Midbrain (tissue), 1 donor: ENCODE data around the gene SKI.
A peak's percentile ranks its signal among the peaks of the same experiment; 100 is the strongest.

ENCODE experiments used
- DNase-seq: peaks from one replicate; lab custom pipeline; 2025; lab: John Stamatoyannopoulos, UW

SKI gene

DNA sequence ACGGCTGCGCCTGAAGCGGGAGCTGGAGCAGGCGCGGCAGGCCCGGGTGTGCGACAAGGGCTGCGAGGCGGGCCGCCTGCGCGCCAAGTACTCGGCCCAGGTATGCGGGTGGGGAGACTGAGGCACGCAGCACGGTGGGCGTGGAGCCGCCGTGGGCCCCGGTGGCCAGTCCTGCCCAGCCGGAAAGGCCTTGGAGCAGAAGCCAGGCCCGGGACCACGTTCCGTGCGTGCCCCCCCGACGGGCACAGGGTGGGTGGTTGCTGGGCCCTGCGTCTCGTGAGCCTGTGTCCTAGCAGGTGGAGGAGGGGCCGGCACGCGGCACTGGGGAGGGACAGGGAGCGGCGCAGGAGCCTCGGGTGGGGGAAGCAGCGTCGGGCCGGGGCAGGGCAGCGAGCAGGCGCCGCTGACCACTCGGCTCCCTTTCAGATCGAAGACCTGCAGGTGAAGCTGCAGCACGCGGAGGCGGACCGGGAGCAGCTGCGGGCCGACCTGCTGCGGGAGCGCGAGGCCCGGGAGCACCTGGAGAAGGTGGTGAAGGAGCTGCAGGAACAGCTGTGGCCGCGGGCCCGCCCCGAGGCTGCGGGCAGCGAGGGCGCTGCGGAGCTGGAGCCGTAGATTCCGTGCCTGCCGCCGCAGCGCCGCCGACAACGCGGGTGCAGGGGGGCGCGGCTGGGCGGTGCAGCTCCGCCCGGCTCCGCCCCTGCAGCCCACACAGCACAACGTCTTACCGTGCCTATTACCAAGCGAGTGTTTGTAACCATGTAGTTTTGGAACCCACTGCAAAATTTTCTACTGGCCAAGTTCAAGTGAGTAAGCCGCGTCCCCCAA, 78.2 kb downstream of the SKI start:
- DNase-seq: no peak

DNA sequence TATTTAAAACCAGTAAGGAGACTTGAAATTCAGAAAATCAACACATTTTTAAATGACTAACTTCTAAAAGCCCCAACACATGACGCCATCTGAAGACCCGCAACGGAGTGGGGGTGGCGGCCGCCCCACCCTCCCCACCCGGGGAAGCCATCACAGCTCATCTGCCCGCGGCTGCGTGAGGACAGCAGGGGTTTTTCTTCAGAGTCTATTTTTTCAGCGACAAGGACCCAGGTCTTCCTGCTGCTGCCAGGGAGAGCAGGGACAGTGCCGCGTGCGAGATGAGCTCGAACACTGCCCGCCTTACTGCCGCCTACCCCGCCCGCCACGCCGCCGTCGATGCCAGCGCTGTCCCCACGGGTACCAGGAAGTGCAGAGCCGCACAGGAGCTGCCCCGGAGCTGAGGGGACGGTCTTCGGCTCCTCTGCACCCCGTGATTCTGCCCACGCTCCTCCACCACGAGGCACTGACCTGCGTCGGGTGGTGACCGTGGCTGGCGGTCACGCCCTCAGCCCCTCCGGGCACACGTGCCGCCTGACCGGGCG, 79.0 kb downstream of the SKI start:
- no peak for DNase-seq

DNA sequence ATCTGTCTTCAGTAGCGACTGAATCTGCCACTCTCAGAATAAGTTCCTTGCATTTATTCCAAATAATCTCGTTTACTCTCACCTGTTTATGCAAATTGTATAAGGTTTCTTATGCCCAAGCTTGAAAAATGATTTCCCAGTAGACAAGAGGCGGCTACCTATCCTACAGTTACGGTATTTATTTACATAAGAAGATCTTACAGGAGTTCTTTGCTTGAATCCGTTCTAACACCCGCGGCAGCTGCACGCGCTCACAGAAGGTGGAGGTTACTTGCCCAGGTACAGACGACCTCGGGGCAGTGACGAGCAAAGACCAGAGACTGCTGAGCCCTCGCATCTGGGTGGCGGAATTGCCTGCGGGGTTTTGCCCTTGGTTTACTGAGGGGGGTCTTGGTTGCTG, 79.9 kb downstream of the SKI start:
- no peak for DNase-seq

DNA sequence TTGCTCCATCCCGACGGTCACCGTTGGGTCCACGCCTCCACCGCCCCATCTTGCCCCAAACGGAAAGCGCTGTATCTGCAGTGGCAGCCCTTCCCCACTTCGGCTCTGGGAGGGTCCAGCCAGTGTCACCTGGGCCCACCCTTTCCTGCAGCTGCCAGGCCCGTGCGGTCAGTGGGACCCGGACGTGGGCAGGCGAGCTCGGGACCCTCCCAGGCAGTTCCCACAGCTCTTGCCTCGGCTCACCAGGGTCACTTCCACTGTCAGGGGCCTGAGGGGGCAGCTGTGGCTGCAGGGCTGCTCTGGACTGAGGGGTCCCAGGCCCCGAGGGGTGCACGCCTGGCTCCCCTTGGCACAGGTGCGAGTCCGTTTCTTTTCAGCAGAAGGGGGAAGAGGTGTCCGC, 80.7 kb downstream of the SKI start:
- no peak for DNase-seq

DNA sequence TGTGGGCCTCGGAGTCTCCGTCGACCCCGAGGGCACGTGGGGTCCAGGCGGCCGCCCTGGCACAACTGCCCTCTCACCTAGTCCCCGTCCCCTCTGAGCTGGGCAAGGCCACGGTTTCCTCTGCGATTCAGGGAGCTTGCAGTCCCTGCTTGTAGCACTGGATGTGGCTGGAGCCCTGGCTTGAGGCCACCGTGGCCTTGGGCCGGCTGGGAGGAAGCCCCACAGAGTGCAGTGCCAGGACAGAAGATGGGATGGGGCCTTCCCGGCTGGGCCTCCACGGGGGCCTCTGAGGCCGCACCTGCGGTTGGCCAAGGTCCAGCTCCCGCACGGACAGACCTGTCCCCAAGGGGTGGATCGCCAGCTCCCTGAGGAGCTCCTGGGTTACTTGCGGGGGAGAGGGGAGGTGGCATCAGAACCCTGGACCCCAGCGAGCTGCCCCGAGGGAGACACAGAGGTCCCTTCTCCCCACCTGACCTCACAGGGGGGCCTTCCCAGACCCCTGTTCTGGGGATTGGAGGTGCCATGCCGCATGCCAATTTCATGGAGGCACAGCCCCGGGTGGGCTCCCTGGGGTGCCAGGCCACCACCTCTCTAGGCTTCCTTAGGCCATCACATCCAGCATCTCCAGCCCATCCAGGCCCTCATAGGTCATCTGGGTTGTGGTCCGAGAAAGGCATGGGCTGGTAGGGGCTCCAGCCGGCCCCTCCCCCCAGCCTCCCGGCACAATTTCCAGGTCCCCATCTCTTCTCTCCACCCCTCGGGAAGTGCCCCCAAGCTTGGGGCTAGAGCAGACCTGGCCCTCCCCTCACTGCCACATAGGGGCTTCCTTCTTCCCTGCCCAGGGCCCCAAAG, 82.4 kb downstream of the SKI start:
- no peak for DNase-seq

DNA sequence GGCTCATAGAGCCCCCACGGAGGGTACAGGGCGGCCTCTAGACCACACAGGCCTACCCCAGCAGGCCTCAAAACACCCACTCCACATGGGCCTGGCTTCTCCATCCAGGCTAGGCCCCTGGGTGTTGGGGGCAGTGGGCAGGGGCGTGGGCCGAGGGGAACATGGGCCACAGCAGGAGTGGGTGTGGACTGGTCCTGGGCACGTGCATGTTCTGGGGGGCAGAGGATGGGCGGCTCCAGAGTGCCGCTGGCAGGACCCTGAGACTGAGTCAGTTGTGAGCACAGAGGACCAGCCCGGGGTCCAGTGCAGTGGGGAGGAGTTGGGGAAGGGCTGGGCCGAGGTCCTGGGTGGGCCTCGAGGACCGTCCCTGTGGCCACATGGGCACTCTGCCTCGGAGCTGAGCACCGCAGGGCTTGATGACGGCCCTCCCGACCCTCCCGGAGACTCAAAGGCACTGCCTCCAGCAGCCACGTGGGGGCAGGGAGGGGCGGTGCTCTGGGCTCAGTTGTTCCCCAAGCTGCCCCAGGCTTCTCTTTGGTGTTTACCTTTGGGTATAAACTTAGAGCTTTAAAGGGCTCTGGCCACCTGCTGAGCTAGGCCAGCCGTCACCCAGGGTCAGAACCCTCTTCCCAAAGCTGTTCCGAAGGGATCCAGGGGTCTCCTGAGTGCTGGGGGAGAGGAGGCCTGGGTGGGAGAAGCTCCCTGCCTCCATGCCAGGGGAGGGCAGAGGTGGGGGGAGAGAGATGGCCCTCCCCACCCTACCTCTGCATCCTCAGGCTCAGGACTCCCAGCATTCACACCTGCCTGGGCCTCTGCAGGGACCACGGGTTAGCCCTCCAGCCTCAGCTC, 83.3 kb downstream of the SKI start:
- no peak for DNase-seq

DNA sequence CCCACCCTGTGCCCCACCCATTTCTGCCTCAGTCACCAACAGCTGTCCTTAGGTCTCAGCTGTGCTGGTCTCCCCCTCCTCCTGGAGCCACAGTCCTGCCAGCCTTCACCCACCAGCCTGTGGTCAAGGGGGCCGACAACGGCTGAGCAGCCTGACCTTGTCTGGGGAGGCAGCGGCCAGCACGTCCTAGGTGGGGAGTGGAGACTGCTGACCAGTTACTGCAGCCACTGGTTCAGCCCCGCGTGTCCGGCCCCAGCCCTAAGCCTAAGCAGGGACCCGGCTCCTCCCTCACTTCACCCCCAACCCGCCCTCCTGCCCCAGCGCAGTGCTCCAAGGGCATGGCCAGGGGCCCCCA, 84.0 kb downstream of the SKI start:
- DNase-seq: no peak

DNA sequence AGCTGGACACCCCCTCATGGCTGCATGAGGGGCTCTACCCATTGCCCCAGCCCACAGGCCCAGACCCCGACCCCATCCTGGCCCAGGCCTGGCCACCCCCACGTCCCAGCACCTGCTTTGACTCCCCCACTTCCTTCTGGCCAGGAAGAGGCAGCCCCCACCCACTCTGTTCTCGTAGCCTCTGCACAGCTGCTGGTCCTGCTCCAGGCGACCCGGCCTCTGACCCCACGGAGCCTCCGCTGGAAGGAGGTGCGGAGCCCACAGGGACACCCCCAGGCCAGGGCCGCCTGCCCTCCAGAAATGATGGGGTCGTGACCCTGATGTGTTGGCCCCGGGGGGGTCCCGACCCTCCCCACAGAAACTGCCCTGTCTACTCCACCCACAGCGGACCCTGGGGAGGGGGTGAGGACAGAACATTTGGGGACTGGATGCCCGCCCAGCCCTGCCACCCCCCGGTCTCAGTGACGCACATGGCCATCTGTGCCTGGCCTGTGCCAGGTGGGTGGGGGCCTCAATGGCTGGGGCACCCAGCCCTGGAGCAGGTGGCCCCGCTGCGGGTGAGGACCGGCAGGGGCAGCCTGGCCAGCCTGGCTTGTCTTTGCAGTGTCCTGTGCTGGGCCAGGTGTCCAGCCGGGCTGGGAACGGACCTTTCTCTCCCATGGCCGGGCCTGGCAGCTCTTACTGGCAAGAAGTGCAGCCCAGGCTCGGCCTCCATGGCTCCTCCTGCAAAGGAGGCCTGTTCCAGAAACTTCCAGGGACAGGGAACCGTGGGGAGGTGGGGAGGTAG, 84.6 kb downstream of the SKI start:
- DNase-seq: no peak

DNA sequence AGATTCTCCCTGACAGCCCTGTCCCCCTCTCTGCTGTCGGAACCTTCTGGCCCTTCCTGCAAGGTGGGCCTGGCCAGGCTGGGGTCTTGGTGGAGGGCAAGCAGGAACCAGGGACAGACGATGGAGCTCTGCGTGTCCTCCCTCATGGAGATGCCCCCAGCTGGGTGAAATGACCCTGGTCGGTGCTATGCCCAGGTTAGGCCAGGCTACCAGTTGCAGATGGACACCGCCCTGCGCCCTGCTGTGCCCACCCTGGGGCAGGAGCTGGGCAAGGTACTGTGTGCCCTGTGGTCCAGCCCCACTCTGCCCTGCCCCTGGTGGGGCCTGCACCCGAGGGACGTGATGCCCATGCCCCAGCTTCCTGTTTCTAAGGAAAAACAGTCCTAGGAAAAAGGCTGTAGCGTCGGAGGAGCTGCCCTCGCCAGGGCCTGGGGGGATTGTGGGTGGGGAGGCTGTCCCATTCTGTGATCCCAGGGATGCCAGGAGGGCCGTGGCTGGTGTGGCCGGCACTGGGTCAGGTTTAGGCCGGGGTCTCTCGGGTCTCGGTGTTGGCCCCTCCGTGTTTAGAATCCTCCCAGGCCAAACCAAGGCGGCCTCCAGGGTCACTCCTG, 85.6 kb downstream of the SKI start:
- no peak for DNase-seq

DNA sequence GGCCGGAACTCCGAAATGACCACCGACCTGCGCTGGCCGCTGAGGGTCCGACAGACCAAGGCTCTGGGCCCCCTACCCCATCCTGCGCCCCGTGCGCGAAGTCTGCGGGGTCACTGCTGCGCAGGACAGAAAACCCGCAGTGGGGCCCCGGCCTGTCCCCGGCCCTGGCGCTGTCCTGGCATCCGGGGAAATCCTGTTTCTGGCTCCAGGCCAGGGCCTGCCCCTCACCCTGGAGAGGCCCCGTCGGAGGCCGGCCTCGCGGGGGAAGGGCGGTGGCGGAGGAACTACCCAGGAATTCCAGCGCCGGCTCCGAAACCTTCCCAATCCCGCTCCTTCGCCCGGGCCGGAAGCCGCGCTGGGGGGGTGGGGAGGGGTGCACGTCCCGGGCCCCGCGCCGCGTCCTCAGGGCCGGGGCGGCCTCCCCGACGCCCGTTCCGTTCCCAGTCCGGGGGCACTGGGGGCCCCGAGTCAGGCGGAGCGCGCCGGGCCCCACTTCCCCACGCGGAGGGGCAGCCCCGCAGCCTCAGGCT, 86.2 kb downstream of the SKI start:
- DNase-seq: no peak

DNA sequence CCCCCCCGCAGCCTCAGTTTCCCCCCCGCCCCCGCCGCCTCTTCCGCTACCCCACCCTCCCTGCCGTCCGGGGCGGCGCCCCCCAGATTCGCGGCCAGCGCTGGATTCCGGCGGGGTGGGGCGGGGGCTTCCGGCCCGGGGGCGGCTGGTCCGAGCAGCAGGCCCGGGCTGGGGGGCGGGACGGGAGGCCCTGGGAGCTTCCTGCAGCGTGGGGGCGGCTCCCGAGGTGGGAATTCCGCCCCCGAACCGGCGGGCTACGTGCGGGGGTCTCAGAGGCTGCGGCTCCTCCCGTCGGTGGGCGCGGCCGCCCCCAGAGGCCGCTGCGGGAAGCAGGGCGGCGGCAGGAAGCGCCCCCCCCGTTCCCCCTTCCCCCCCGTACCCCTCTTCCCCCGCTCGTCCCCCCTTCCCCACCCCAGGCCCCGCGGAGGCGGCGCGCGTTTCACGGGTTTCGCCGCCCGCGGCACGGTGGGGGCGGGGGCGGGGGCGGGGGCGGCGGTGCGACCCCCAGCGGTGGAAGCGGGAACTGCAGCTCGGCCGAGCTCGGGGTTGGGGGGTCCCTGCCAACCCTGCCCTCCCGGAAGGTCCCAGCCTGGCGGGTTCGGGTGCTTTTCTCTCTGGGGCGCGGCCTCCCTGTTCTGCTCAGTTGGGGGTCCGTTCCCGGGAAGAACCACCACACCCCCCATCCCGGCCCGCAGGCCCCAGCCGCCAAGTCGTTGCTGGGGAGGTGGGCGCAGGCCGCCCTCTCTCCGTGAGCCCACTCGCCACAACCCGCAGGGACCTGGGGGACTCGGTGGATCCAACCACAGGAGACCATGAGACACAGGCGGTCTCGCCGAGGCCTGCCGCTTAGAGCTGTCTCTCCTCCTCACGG, 86.9 kb downstream of the SKI start:
- DNase-seq: peak; percentile 22

DNA sequence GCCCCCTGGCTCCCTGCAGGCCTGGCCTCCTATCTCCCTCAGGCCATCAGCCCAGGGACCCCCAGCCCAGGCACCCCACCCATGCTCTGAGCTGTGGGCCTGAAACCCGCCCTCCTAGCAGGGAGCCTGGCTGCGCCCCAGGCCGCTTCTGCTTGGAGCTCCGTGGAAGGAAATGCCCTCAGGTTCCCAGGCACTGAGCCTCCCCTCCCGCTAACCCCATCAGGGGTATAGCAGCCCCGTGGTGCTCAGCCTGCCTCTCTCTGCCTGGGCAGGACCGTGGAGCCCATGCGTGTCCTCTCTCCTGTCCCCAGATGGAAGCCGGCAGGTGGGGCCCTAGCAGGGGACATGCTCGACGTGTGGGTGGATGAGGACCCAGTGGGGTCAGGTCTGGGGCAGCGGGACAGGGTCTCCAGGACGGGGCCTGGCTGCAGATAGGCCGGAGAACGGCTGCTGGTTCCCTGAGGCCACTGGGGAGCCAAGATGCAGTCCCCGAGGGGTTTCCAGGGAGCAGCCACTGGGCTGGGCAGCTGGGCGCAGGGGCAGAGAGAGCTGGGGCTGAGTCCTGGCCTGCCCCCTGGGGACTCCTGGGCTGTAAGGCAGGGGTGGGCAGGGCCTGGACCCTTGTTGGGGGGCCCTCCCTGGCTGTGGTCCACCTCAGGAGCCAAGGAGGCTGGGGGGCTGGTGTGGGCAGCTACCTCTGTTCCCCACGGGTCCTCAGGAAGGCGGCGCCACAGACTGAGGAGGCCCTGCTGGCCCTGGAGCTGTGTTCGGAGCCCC, 87.7 kb downstream of the SKI start:
- DNase-seq: no peak

DNA sequence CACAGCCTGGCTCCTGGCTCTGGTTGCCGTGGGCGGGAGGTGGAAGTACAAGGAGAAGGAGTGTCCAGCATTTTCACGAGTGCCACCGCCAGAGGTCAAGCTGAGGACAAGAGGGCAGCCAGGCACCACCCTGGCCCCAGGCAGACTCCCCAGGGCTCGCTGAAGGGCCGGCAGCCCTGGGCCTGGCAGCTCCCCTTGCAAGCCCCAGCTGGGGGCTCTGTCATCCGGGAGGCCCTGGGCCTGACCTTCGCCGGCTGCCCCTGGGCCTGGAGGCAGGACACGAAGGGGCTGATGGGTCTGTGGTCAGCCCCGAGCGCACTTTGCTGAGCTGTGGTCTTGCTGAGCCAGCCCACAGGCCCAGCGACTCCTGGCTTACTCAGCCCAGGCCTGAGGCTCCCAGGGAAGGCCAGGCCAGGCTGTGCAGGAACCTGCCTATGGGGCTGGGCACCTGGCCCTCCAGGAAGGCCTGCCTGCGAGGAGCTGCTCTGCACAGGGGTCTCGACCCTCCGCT, 88.4 kb downstream of the SKI start:
- DNase-seq: no peak

DNA sequence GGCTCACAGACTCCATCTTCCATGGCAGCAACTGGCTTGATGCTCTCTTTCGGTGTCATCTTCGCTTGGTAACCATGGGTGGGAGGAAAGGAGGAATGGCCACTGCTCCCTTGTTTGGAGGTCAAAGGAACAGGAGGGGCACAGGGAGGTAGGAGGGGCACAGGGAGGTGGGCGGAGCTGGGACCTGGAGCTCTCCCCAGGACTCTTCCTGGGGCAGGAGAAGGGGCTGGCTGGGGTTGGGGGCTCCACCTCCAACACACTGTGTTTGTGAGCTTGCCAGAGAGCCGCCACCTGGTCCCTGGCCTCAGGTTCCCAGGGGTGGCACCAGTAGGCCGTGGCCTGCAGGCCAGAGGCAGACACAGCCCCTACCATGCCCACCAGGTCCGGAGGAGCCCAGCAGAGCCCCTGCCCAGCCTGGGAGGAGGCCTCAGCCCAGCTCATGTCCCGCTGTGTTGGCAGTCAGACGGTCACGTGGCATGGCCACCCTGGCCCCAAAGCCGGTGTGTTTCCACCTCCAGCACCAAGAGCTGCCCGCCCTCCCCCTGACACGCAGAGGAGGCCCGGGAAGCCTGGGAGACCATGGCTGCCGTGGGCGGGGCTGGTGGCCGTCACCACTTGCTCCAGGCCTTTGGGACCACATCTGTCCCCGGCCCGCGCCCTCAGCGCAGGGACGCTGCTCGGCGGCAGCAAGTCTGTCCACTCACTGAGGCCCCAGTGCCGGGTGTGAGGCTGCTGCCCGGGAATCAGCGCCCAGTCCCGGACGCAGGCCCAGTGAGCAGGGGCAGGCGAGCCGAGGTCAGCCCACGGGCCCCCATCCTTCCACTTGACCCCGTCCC, 89.3 kb downstream of the SKI start:
- no peak for DNase-seq

DNA sequence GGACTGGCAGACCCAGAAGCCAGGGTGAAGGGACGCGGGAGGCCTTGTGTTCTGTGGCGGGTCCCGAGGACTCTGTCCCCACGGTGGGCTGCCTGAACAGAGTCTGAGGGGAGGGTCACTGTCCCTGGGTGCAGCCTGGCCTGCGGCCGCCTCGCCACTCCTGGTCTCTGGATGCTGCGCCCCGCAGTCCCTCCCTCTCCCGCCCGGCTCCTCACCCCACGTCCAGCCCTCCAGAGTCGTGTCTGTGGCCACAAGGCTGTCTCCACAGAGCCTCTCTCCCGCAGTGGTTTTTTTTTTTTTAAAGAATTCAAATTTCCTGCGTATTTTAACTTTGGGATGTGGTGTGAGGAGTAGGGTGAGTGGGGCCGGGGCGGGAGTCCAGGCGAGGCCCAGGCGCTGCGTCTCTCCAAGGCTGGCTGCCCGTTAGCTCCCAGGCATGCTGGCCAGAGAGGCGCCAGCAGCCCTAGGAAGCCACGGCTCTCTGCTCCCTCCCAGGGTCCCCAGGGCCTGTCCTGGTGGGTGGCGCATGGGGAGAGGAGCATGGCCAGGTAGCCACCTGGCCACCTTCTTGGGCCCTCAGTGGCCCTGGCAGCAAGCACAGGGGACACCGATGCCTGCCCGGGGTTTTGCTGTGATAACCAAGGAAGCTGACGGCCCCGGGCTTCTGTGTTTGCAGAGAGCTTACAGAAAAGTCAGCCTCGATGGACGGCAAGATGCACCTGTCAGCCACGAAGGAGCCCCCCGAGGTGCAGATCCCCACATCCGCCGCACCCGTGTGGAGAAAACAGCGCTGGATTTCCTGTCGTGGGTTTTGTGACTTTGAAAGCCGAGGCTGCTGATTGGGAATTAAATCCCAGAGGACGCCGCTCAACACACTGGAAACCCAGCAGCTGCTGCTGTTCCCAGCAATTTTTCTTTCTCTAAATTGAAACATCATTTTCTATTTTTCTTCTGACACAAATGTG, 90.5 kb downstream of the SKI start:
- DNase-seq: no peak

DNA sequence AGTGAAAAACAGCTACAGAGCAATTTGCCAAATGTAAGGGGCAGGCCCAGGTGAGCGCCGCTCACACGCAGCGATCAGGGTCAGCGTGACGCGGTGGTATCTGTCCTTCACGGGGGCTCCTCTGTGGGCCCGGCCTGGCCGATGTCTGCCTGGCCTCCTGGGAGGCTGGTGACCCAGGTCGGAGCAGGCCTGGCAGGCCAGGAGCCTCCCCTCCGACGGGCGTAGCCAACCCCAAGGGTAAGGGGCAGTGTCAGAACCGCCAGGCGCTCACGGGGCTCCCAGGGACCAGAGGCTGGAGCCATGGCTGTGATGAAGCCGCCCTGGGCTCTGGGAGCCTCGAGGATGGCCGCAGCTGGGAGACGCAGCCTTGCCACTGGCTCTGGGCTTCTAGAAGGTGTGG, 91.2 kb downstream of the SKI start:
- DNase-seq: no peak

DNA sequence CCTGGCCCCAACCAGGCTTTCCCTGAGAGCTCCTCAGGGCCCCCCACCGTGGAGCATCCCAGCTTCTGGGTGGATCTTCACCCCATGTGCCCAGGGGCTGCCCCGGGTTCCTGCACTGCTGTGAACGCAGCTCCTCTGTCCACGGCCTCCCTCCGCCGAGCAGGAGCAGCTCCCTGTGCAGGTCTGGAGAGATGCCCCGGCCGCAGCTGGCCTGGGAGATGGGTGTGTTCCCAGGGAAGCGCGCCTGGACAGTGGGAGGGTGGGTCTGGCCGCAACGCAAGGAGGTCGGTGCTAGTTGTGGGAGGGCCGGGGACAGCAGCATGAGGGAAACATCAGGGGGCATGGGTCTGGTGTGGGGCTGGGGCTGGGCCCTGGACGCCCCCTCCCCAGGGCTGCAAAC, 91.9 kb downstream of the SKI start:
- no peak for DNase-seq
